ENCODE data around the gene TTC33.

Gene TTC33

GRCh38 chr5:40556811-40557210 is 198.9 kb downstream of the TTC33 start:
- TF ChIP-seq CTCF (IDR thresholded peaks at IDR 0.05; ENCODE audit: borderline replicate concordance, control extremely low read depth, extremely low read depth, insufficient read depth, missing control alignments), result no peak
- in situ Hi-C loops (cut with MboI; ENCODE audit: low sequenced_read_pairs, unreplicated experiment), result no loop called here
- no peak for DNase-seq (ENCODE audit: low spot score)

- in situ Hi-C loops (cut with MboI; ENCODE audit: low sequenced_read_pairs, unreplicated experiment), result no loop called here
- no peak for DNase-seq (ENCODE audit: low spot score)
- no peak for TF ChIP-seq CTCF (IDR thresholded peaks at IDR 0.05; ENCODE audit: borderline replicate concordance, control extremely low read depth, extremely low read depth, insufficient read depth, missing control alignments)
Measured at GRCh38 chr5:40555886-40556285, 199.9 kb downstream of the TTC33 start.

- no peak for DNase-seq (ENCODE audit: low spot score)
- TF ChIP-seq CTCF (IDR thresholded peaks at IDR 0.05; ENCODE audit: borderline replicate concordance, control extremely low read depth, extremely low read depth, insufficient read depth, missing control alignments), result no peak
- in situ Hi-C loops (cut with MboI; ENCODE audit: low sequenced_read_pairs, unreplicated experiment), result no loop called here
Measured at GRCh38 chr5:40554813-40555212, 200.9 kb downstream of the TTC33 start.

- in situ Hi-C loops (cut with MboI; ENCODE audit: low sequenced_read_pairs, unreplicated experiment), result no loop called here
- DNase-seq (ENCODE audit: low spot score), result no peak
- no peak for TF ChIP-seq CTCF (IDR thresholded peaks at IDR 0.05; ENCODE audit: borderline replicate concordance, control extremely low read depth, extremely low read depth, insufficient read depth, missing control alignments)
Measured at GRCh38 chr5:40554054-40554453, 201.7 kb downstream of the TTC33 start.

GRCh38 chr5:40552981-40553380 is 202.8 kb downstream of the TTC33 start:
- in situ Hi-C loops (cut with MboI; ENCODE audit: low sequenced_read_pairs, unreplicated experiment), result no loop called here
- no peak for DNase-seq (ENCODE audit: low spot score)

GRCh38 chr5:40551496-40552491 is 204.0 kb downstream of the TTC33 start:
- no peak for DNase-seq (ENCODE audit: low spot score)
- in situ Hi-C loops (cut with MboI; ENCODE audit: low sequenced_read_pairs, unreplicated experiment), result no loop called here
- no peak for TF ChIP-seq CTCF (IDR thresholded peaks at IDR 0.05; ENCODE audit: borderline replicate concordance, control extremely low read depth, extremely low read depth, insufficient read depth, missing control alignments)

More at GRCh38 chr5:40552981-40553380, 202.8 kb downstream of the TTC33 start:
- TF ChIP-seq CTCF (IDR thresholded peaks at IDR 0.05; ENCODE audit: borderline replicate concordance, control extremely low read depth, extremely low read depth, insufficient read depth, missing control alignments), result no peak

Measured in GM13976 (cell line).